NOMO-1 treated with dmso at 0.1 percent for 144 hours (cell line): Measurements from ENCODE around the gene MAST2.

Source experiments
- DNase-seq: peaks from one replicate; lab custom pipeline; 2025; ENCODE audit not compliant: unreplicated experiment; lab: John Stamatoyannopoulos, UW

The MAST2 gene

DNA sequence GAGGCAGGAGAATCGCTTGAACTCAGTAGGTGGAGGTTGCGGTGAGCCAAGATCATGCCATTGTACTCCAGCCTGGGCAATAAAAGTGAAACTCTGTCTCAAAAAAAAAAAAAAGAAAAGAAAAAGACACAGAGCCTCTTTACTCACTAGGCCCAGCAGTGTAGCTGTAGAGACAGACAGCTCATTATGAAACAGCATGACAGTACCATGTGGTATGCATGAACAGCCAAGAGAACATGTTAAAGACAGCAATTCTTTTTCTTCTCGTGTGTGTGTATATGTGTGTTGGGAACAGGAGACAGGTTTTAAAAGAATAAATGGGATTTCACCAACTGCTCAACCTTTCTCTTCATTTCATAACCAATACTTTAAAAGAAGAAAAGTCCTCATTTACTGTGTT, 210.2 kb downstream of the MAST2 start:
- DNase-seq: no peak

DNA sequence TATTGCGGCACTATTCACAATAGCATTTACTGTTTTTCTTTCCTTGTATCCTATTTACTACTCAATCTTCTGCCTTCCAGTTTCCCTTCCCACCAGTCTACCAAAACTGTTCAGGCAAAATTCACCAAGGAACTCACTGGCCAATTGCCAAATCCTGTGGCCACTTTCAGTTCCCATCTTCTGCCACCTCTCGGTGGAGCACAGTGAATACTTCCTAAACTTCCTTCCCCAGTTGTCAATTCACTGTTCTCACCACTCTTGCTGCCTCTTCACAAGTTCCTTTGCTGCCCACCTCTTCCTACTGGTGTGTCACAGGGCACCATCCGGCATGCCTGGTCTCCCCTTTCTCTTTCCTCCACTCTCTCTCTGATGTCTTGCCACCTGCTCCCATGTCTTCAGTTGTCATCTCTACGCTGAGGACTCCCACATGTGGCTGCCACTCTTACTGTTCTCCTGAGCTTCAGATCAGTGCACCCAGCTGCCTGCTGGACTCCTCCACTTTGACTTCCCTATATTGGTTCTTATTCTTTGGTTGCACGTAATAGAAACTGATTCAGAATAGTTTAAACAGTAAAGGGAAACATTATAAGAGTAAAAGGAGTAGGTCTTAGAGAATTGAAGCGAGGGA, 214.6 kb downstream of the MAST2 start:
- peak; percentile 23 for DNase-seq

DNA sequence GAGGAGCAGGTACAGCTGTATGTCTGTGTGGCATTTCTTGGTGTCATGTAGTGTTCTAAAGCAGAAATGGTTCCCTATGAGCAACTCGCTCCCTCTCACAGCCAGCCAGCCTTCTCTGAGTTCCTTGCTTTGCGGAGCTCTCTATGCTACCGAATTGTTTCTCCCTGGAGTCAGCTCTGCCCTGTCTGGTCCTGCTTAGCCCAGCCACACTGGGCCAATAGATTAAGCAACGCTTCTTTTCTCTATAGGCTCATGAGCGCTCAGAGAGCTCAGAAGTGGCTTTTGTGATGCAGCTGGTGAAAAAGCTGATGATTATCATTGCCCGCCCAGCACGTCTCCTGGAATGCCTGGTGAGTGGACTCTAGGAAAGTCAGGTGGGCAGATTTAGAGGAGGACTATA, 215.9 kb downstream of the MAST2 start:
- no peak for DNase-seq

DNA sequence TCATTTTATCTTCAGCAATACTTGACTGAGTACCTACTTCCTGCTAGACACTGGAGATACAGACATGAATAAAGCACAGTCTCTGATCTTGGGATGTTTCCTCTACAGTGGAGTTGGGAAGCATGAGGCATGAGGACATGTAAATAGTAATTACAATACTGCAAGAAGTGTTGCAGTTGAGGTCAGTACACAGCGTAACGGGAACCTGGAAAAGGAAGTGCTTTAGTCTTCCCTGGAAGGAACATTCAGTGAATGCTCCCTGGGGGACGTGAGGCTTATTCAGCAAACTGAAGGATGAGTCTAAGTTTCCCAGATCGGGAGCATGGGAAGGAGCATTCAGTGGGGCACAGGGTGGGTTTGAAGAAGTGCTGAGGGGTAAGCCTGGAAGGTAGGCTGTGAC, 216.6 kb downstream of the MAST2 start:
- no peak for DNase-seq

DNA sequence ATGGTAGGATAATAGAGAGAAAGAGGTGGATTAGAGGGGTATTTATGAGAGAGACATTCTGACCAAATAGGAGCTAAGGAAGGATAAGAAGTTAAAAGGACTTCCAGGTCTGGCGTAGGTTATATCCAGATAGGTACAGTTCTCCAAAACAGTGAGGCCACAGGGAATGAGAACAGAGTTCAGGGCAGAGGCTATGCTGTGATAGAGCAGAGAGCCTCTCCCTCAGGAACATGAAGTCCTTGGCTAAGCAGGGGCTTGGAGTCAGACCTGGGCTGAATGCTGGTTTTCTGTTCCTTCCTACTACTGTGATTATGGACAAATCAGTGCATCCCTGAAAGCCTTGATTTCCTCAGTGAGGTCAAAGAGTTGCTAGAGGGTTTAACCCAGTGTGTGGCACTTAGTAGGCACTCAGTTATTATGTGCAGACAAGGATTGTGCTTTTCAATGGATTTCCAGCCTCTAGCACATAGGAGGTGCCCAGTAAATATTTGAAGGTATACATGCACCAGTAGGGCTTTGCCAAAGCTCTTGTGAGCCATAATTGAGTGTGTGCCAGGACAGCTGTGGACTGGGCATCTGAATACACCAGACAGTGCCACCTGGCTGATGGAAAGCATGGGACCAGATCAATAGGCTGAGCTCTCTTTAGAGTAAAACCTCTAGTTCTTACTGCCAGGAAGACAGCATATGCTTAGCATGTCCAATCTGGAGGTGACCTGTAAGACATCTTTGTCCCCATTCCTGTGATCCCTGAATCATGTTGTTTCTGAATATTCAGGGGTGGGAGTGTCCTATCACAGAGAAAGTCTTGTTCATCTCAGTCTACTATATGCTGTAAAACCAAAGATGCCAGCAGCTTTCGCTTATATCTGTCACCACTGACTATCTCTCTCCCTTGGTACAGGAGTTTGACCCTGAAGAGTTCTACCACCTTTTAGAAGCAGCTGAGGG, 217.9 kb downstream of the MAST2 start:
- no peak for DNase-seq

DNA sequence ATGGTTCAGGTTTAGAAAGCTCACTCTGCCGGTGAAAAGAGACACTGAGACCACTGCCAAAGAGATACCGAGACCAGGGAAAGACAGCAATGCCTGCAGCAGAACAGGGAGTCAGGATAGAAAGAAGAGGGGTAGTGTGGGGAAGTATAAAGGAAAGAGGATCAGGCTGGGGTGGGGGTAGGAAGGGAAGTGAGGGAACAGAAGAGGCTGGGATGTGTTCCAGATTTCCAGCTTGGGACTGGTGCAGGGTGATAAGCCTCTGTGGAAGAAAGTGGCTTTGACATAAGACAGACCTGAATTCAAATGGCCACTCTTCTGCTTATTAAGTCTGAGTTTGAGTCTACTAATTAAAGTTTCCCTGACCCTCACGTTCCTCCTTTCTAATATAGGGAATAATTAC, 223.1 kb downstream of the MAST2 start:
- no peak for DNase-seq

DNA sequence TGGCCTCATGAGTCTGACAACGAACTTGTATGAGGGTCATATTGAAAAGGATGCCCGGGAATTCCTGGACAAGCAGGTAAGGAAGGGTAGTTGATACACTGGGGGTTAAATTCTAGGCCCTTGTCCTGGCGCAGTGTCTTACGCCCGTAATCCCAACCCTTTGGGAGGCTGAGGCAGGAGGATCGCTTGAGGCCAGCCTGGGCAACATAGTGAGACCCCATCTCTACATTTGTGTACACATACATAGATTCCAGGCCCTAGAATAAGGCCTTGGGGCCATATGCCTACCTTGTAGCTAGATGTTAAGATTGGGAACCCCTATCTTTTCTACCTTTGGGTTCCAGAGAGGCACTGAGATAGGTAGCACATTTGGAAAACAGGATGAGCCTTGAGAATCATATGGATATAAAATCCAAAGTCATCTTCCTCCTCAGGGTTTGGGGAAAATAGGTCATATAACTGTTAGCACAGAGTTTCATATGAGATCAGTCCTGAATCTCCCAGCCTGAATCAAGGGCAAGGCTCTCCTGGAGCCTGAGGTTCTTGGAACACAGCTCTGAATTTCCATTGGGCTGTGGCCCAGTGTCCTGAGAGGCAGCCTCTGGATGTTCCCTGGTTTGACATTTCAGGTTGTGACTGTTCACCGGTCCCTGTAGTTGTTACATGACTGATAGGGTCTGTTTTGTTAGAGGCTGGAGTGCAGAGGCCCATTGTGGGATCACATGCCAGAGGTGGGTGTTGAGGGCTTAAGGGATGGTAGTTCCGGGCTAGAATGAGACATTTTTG, 224.6 kb downstream of the MAST2 start:
- no peak for DNase-seq

DNA sequence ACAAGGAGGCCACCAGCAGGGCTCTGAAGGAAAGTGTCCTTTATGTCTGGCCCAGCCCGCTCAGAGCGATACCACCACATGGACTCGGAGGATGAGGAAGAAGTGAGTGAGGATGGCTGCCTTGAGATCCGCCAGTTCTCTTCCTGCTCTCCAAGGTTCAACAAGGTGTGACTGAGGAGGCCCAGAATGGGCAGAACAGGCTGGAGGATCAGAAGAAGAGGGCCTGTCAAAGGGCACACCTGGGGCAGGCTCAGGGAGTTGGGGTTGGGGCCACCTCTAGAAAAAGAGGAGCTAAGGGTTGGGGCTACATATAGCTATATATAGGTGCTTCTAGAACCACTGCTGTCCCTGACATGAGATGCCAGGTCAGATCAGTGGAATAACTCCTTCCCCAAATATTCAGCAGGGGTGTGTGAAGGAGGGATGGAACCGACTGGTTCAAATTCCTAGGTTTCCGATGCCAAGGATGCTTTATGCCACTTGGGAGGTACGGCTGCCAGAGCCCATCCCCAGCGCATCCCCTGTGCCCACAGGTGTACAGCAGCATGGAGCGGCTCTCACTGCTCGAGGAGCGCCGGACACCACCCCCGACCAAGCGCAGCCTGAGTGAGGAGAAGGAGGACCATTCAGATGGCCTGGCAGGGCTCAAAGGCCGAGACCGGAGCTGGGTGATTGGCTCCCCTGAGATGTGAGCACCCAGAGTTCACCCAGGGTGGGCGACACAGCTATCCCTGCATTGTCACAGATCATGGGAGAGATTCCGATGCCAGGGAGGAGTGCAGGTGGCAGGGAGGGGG, 226.9 kb downstream of the MAST2 start:
- DNase-seq: no peak

GRCh38 chr1:46030876-46031660, 227.7 kb downstream of the MAST2 start:
- DNase-seq: no peak

DNA sequence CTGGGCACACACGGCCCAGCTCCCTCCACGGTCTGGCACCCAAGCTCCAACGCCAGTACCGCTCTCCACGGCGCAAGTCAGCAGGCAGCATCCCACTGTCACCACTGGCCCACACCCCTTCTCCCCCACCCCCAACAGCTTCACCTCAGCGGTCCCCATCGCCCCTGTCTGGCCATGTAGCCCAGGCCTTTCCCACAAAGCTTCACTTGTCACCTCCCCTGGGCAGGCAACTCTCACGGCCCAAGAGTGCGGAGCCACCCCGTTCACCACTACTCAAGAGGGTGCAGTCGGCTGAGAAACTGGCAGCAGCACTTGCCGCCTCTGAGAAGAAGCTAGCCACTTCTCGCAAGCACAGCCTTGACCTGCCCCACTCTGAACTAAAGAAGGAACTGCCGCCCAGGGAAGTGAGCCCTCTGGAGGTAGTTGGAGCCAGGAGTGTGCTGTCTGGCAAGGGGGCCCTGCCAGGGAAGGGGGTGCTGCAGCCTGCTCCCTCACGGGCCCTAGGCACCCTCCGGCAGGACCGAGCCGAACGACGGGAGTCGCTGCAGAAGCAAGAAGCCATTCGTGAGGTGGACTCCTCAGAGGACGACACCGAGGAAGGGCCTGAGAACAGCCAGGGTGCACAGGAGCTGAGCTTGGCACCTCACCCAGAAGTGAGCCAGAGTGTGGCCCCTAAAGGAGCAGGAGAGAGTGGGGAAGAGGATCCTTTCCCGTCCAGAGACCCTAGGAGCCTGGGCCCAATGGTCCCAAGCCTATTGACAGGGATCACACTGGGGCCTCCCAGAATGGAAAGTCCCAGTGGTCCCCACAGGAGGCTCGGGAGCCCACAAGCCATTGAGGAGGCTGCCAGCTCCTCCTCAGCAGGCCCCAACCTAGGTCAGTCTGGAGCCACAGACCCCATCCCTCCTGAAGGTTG, 231.4 kb downstream of the MAST2 start:
- no peak for DNase-seq

DNA sequence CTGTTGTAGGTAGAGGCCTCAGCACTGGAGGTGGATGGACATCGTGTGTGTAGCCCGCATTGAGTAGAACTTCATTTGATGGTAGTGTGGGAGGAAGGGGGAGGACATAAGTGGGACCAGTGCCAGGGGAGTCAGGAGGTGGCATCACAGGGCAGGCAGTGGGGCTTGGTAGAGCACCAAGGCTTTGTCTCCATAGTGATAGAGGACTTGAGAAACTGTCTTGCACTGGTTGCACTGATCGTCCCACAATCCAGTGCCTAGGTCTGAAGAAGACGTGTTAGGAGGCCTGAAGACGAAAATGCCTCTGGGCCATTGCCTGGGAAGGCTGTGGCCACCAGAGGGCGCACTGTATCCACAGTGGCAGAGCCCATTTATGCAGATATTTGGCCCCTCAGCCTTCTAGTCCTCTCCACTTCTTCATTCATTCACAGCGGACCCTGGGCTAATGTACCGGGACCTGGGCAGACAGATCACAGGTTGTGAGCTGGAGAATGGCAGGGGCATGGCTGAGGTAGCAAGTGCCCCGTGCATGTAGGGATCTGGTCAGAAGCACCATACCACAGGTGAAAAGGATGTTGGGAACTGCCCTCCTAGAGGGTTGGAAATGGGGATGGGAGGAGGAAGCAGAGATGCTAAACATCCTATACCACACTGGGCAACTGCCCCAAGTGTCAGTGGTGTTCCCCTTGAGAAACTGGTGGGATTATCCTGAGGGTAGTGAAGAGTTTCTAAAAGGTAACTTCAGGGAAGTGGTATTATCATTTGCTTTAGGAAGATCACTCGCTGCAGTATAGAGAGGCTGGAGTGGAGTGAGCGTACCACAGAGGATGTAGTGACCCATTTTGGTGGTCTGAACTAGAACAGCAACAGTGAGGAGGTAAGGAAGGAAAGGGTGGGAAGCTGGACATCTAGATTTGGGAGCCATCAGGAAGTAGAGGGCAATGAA, 233.8 kb downstream of the MAST2 start:
- peak; percentile 37 for DNase-seq

- DNase-seq: peak; percentile 11
Observed at GRCh38 chr1:46039571-46040052, 236.2 kb downstream of the MAST2 start.

DNA sequence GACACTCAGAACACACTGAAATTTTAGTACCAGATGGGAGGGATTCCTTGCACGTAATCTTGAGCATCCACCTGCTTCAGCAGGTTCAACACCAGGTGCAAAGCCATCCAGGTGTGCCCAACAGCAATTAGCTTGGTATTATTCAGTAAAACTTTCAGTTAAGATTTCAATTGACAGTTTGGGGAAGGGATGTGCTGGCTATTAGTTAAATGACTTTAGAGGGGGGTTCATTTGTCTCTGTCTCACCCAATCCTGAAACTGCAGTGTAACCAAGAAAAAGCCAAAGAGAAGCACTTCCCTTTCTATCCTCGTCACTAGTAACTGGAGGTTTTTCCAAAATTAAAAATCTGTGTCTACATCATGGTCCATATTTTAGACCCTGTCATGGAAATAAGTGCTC, 238.1 kb downstream of the MAST2 start:
- peak; percentile 5 for DNase-seq

DNA sequence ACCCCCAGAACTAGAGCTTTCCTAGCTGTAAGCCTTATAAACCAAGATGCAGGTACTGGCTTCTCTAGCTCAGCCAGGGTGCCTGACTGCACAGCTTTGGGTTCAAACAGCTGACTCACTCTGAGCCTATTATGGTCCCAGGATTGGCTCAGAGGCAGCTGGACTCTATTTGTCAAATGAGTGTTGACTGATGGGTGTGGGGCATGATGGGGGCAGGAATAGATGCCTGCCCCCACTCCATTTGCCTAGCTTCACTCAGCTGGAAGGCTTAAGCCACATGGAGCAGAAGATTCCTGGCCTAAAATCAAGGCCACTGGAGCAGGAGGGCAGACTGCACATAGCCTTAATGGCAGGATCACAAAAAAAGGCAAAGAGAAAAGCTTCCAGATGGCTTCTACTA, 238.6 kb downstream of the MAST2 start:
- DNase-seq: no peak

GRCh38 chr1:46043458-46044017, 240.1 kb downstream of the MAST2 start:
- peak; percentile 97 for DNase-seq

- no peak for DNase-seq
Observed at GRCh38 chr1:46044116-46044515, 240.7 kb downstream of the MAST2 start.

GRCh38 chr1:46053734-46054133, 250.3 kb downstream of the MAST2 start:
- DNase-seq: no peak
